GM12874 (cell line): ENCODE results near the gene CCDC200.

Source experiments
- TF ChIP-seq, protein P1 (sequence below): IDR thresholded peaks from 2 replicates; pipeline ENCODE4 v1.5.1; 2011; ENCODE audit warnings: low read depth, mild to moderate bottlenecking, control low read depth, low read length, moderate library complexity; ENCODE audit not compliant: insufficient read depth

CCDC200 gene

DNA sequence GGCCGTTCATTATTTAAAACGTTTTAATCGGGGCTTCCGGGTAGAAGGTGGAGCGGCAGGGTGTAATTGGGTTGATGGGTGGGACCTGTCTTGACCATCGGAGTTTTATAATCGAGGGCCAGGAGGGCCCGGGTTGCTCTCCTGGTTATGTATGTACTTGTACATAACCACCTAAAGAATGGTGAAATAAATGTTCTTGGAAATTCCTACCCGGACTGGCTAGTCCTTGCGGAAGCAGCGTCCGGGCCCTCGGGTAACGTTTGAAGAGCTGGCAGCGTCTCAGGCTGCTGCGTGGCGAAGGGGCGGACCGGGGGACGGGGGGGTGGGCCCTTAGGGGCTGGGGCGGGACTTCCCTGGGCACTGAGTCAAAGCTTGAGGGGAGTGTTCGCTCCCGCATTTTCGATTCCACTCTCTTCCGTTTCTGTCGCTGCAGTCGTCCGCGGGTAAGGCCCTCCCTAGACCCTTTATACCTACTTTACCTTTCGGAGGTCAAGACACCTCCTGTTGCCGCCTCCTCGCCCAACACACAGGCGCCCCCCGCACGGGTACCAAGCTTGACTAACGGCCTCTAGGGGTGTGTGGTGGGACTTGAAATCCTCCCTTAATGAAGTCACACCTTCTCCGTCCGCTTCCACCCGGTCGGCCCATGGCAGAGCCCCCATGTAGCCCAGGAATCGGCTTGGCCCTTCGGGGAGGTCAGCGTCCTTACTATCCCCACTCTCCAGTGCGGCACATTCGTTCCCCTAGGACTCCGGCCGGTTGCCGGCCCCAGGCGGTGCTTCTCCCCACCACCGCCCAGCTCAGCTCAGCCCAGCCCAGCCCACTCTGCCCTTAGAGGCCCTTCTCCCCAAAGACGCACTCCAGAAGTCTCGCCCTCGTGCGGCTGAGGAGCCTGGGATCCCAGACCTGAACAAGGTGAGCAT is 16.7 kb downstream of the CCDC200 start, which contains the start of gene TMEM106A:
TMEM106A (plus strand) TSS at position 396 of the 923 bp plus-strand sequence. CDS start 1,167 bp downstream, outside the sequence.
- TF ChIP-seq, protein P1, sequence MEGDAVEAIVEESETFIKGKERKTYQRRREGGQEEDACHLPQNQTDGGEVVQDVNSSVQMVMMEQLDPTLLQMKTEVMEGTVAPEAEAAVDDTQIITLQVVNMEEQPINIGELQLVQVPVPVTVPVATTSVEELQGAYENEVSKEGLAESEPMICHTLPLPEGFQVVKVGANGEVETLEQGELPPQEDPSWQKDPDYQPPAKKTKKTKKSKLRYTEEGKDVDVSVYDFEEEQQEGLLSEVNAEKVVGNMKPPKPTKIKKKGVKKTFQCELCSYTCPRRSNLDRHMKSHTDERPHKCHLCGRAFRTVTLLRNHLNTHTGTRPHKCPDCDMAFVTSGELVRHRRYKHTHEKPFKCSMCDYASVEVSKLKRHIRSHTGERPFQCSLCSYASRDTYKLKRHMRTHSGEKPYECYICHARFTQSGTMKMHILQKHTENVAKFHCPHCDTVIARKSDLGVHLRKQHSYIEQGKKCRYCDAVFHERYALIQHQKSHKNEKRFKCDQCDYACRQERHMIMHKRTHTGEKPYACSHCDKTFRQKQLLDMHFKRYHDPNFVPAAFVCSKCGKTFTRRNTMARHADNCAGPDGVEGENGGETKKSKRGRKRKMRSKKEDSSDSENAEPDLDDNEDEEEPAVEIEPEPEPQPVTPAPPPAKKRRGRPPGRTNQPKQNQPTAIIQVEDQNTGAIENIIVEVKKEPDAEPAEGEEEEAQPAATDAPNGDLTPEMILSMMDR, result peak; percentile 58

GRCh38 chr17:43211123-43211479 is 17.3 kb downstream of the CCDC200 start:
- TF ChIP-seq, protein P1, result no peak

GRCh38 chr17:43210576-43210975 is 17.8 kb downstream of the CCDC200 start:
- TF ChIP-seq, protein P1, result no peak

GRCh38 chr17:43200127-43200526 is 28.3 kb downstream of the CCDC200 start:
- TF ChIP-seq, protein P1, result no peak

- TF ChIP-seq, protein P1, result no peak
These were observed 28.8 kb downstream of the CCDC200 start for GRCh38 chr17:43199633-43200032.

DNA sequence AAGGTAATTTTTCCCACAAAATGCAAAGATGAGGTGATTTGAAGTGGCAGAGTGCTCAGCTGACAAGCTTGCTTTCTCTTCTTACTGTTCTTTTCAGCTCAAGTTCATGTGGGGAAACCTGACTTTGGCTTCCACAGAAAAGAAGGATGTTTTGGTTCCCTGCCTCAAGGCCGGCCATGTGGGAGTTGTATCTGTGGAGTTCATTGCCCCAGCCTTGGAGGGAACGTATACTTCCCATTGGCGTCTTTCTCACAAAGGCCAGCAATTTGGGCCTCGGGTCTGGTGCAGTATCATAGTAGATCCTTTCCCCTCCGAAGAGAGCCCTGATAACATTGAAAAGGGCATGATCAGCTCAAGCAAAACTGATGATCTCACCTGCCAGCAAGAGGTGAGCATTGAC is 35.2 kb downstream of the CCDC200 start:
- TF ChIP-seq, protein P1, result no peak

- TF ChIP-seq, protein P1, result no peak
These were observed 44.5 kb downstream of the CCDC200 start for GRCh38 chr17:43183921-43184320.
